Activated T-cell treated with anti-CD3 and anti-CD28 coated beads for 1 hour (primary cell): ENCODE data around the gene SCO1.
A peak's percentile ranks its signal among the peaks of the same experiment; 100 is the strongest.
"Not testable (repeated sequence)": the region's sequence is repeated elsewhere in the genome, so short reads cannot be mapped to it uniquely, and the experiment has no call there.

Experiments used
- DNase-seq: peaks from one replicate; pipeline ENCODE4 v3.0.0-alpha.2; 2020; ENCODE audit warnings: low read depth

SCO1 gene

GRCh38 chr17:10697092-10698081, at the start of gene SCO1, which contains the start of gene ADPRM:
Gene SCO1 (minus strand): TSS chr17:10697533. CDS start chr17:10697507, 26 bp downstream.
Gene ADPRM (plus strand): TSS chr17:10697594. CDS start chr17:10704927, 7,333 bp downstream.
- peak; percentile 82 for DNase-seq

- DNase-seq, result no peak
Observed at GRCh38 chr17:10745231-10745630, 47.9 kb upstream of the SCO1 start.

DNA sequence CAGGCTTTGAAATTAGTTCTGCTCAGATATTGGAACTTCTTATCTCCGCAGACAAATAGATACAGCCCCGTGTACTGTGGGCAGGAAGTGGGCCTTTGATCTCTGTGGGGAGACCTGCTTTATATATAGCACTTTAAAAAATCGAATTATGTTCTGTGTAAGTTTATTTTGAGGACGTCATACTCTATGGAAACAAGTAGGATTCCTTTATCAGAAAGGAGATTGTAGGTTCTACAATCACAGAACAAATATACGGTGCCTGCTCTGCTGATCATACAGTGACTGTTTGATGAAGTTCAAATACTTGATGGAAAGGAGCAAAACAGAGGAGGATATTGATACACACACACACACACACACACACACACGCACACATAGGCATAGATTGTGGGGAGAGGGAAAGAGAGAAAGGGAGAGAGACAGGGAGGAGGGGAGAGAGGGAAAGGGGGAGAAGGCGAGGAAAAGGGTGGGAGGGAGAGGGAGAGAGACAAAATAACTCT, 47.2 kb upstream of the SCO1 start:
- no peak for DNase-seq

DNA sequence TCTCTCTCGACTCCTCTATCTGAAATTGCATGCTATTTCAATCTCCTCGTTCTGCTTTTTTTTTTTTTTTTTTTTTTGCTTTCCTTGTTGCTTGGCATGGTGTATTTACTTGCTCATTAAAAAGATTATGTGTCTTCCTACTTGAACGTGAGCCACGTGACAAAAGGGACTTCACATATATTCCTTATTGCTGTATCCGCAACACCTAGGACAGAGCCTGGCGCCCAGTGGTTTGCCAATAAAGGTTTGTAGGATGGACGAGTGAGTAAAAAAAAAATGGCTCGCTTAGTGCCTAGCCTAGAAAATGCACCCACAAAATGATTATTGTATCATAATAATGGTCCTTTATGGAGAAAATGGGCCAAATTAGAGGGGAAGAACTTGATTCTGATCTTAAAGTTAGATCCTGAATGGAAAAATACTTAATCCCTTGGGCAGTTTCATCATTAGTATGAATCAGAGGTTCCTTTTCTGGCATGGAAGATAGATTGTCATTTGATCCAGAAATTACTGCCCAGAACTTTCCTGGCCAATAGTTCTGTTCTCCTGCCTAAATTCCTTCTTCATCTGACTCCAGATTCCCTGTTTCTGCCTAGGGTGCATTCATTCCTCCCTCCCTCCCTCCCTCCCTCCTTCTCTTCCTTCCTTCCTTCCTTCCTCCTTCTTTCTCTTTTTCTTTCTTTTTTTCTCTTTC, 46.1 kb upstream of the SCO1 start:
- DNase-seq, result no peak

DNA sequence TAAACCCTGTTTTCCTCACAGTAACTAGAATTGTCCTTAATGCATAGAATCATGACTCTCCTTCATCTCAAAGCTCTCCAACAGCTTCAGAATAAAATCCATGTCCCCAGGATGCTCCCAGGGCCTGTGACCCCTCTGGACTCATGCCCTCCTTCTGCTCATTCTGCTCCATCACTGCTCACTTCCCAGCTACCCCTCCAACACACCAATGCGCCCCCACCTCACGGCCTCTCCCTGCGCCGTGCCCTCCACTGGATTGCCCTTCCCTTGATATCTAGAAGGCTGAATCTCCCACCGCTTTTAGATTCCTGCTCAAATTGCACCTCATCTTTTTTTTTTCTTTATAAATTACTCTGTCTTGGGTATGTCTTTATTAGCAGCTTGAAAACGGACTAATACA, 45.1 kb upstream of the SCO1 start:
- DNase-seq, result no peak

- DNase-seq, result no peak
Observed at GRCh38 chr17:10741416-10742135, 44.2 kb upstream of the SCO1 start.

DNA sequence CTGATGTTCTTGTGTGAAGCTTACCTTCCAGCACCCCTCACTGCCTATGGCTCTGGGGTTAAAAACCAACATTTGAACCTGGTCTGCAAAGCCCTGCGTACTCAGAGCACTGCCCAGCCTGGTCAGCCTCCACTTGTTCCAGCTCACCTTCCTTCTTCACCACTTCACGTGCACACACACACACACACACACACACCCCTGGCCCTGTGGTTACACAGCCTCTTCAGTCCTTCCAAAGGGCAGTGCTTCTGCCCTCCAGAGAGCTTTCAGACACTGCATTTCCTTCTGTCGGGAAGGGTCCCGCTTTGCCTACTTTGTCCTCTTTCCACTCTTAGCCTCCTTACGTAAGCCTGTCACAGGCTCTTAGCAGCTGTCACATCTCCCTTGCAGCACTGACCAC, 42.1 kb upstream of the SCO1 start:
- no peak for DNase-seq

DNA sequence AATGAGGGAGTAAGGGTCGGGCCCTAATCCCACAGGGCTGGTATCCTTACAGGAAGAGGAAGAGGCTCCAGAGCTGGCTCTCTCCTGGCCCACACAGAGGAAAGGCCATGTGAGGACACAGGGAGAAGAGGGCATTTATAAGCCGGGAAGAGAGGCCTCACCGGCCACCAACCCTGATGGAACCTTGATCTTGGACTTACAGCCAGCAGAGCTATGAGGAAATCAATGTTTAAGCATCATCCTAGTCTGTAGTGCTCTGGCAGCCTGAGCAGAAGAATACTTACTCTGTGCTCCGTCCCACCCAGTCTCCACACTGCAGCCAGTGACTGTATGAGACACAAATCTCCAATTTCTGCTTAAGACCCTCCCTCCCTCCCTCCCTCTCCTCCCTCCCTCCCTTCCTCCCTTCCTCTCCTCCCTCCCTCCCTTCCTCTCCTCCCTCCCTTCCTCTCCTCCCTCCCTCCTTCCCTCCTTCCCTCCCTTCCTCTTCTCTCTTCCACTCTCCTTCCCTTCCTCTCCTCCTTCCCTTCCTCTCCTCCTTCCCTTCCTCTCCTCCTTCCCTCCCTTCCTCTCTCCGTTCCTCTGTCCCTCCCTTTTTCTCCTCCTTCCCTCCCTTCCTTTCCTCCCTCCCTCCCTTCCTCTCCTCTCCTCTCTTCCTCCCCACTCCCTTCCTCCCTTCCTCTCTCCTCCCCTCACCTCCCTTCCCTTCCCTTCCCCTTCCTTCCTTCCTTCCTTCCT, 41.4 kb upstream of the SCO1 start:
- no peak for DNase-seq

GRCh38 chr17:10737736-10738135, 40.4 kb upstream of the SCO1 start:
- no peak for DNase-seq

DNA sequence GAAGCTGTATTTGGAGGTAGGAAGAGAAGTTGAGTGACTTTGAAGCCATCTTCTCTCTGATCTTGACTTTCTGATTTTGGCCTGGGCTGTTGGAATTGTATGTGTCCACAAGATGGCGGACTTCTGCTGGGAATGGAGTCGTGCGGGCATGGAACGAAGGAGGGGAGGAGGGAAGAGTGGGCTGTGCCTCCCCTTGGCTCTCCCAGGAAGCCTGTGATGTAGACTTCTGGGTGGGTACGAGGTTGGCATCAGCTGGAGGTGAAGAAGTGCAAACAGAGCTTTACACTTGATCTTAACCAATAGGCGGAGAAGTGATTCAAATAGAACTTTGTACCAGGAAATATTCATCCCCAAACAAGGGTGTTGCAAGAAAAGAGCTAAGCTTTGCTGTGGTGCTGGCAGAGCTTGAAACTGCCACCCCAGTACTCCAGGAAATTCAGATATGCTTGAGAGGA, 39.9 kb upstream of the SCO1 start:
- peak; percentile 11 for DNase-seq

- no peak for DNase-seq
Observed at GRCh38 chr17:10735821-10736220, 38.5 kb upstream of the SCO1 start.

GRCh38 chr17:10735251-10735650, 37.9 kb upstream of the SCO1 start:
- no peak for DNase-seq

- DNase-seq, result no peak
Observed at GRCh38 chr17:10733666-10734065, 36.3 kb upstream of the SCO1 start.

GRCh38 chr17:10732121-10732520, 34.8 kb upstream of the SCO1 start:
- not testable (repeated sequence) for DNase-seq

GRCh38 chr17:10731408-10731879, 34.1 kb upstream of the SCO1 start:
- no peak for DNase-seq

DNA sequence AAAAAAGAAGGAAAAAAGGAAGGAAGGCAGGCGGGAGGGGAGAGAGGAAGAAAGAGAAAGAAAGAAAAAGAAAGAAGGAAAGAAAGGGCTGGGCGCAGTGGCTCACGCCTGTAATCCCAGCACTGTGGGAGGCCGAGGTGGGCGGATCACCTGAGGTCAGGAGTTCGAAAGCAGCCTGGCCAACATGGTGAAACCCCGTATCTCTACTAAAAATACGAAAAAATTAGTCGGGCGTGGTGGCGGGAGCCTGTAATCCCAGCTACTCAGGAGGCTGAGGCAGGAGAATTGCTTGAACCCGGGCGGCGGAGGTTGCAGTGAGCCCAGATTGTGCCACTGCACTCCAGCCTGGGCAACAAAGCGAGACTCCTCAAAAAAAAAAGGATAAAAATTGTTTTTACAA, 32.9 kb upstream of the SCO1 start:
- not testable (repeated sequence) for DNase-seq

- DNase-seq, result peak; percentile 13
Observed at GRCh38 chr17:10729334-10730193, 32.2 kb upstream of the SCO1 start, which contains the start of gene TMEM220. Gene TMEM220 (minus strand): TSS chr17:10730023. CDS start chr17:10729851, 172 bp downstream.

DNA sequence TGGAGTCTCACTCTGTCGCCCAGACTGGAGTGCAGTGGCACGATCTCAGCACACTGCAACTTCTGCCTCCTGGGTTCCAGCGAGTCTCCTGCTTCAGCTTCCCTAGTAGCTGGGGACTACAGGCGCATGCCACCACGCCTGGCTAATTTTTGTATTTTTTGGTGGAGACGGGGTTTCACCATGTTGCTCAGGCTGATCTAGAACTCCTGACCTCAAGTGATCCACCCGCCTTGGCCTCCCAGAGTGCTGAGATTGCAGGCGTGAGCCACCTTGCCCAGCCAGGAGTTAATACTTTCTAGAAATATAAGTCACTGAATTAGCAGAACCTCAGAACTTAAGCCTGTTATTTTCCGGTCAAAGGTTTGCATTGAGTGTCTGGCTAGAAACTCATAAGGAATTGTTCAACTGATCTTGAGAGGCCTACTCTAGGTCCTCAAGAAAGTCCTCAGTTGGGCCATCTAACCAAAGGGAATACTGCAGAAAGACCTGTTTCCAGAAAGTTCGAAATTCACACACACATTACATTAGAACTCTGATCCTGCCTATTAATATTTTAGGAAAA, 31.1 kb upstream of the SCO1 start:
- no peak for DNase-seq

DNA sequence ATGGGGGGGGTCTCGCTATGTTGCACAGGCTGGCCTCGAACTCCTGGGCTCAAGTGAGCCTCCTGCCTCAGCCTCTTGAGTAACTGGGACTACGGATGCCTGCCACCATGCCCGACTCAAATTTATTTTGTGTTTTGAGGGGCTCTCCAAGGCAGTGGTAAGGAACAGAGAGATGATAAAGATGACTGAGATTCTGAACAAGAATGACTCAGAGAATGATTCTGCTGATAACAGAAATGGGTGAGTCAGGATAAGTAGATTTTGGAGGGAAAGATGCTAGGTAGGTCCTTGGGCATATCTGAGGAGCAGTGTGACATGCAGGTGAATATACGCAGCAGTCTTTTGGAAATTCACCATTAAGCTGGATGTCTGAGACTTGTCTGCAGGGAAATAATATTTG, 29.9 kb upstream of the SCO1 start:
- no peak for DNase-seq

DNA sequence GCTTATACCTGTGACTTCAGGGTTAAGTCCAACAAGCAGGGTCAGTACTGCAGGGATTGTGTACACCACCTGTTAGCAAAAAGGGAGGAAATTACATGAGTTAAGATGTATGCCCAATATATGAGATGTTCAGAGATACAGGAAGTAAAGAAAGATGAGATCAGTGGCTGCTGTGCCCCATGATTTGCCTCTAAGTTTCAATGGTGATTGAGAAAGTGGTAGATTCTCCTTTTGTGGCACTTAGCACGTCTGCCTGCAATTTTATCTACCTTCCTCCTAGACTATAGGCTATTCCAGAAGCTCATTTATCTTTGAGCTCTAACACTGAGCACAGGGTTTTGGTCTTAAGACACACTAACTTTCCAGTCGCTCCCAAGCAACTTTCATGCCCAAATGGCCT, 28.9 kb upstream of the SCO1 start:
- DNase-seq, result no peak
